Measurements from ENCODE around the gene INTS14. TPM values are rescaled to one million over a fixed set of nuclear protein-coding genes. Genes with fewer than 3 reads are reported as not detected.

Gene INTS14
- total RNA-seq, 1 donor from 2014 or later = 24.4 TPM

DNA sequence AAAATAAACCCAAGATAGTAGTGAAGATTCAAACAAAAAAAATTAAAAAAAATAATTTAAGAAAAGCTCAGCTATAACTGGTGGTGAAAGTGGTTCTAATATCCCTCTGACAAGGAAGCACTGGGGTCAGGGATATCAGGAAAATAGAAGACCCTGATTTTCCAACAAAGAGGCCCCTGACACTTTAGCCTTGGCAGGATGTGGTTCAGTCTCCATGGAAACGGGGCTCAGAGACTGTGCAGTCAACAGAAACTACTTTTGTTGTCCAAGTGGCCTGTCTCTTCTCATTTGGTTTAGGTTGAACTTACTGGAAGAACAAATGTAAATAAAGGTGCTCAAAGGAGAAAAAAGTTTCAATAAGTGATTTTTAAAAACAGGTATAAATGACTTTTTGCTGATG is 27.2 kb downstream of the INTS14 start:
- Mint-ChIP-seq H3K4me1 (ENCODE audit: low read depth, unreplicated experiment) (peaks cover 33% of the 10 kb centered on the region), H3K27me3 (ENCODE audit: low read depth, unreplicated experiment) (no peaks in the 10 kb centered on the region), H3K36me3 (ENCODE audit: low read depth, unreplicated experiment) (peaks cover 16% of the 10 kb centered on the region), H3K9me3 (ENCODE audit: unreplicated experiment) (no peaks in the 10 kb centered on the region), H3K27ac (ENCODE audit: unreplicated experiment) (peak overlapping the region; percentile 89), H3K4me3 (ENCODE audit: unreplicated experiment) (peak overlapping the region; percentile 31)
- H3K79me2 ChIP-seq (ENCODE audit: insufficient read depth, low read length) = no peaks in the 10 kb centered on the region
- H3K27me3 ChIP-seq (ENCODE audit: insufficient read depth, low read length) = no peaks in the 10 kb centered on the region
- TF ChIP-seq CTCF (IDR thresholded peaks at IDR 0.05; ENCODE audit: insufficient read depth, low read depth, low read length) = no peak
- no peak for TF ChIP-seq EZH2 (IDR thresholded peaks at IDR 0.05; ENCODE audit: insufficient read depth, low read length)
- H4K20me1 ChIP-seq (ENCODE audit: insufficient read depth, low read length) = no peaks in the 10 kb centered on the region
- no peak overlapping the region for H3K9ac ChIP-seq (ENCODE audit: low read length)
- no peak overlapping the region for H2AFZ ChIP-seq (ENCODE audit: low read depth, low read length)
- DNase-seq (ENCODE audit: low read depth) (peak; percentile 37), FAIRE-seq (no peak)
- no peak overlapping the region for H3K27ac ChIP-seq (ENCODE audit: low read depth, low read length)
- H3K4me3 ChIP-seq (ENCODE audit: insufficient read depth, low read depth, low read length) = no peak overlapping the region
- peaks cover 36% of the 10 kb centered on the region for H3K36me3 ChIP-seq (ENCODE audit: insufficient read depth, low read length)
- peak overlapping the region; percentile 35 for H3K4me2 ChIP-seq (ENCODE audit: low read length)
- no peaks in the 10 kb centered on the region for H3K9me3 ChIP-seq (ENCODE audit: insufficient read depth, low read depth, low read length)
- H3K4me1 ChIP-seq (ENCODE audit: insufficient read depth, low read length) = peaks cover 21% of the 10 kb centered on the region

DNA sequence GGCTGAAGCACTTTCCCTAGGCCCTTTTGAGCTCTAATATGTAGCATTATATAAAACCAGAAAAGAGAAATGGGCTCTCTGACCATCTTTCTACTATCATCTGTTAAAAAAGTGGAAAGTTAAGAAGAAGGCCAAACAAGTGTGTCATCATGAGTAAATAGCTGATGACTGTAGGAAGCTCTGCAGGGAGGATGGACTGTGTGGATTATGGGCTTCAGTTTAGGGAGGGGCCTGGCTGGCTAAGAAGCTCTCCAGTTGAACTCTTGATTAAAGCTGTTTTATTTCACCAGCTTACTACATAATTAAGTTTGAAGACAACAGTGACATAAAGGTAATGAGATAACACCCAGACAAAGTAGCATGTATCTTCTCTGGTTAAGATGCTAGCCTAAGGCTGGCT is 30.6 kb downstream of the INTS14 start:
- H3K36me3 ChIP-seq (ENCODE audit: insufficient read depth, low read length) = peaks cover 30% of the 10 kb centered on the region
- H3K27me3 ChIP-seq (ENCODE audit: insufficient read depth, low read length) = no peaks in the 10 kb centered on the region
- peaks cover 39% of the 10 kb centered on the region for H3K4me1 ChIP-seq (ENCODE audit: insufficient read depth, low read length)
- peak overlapping the region; percentile 21 for H3K4me2 ChIP-seq (ENCODE audit: low read length)
- Mint-ChIP-seq H3K4me3 (ENCODE audit: unreplicated experiment) (peak overlapping the region; percentile 2), H3K9me3 (ENCODE audit: unreplicated experiment) (no peaks in the 10 kb centered on the region), H3K27ac (ENCODE audit: unreplicated experiment) (no peak overlapping the region), H3K27me3 (ENCODE audit: low read depth, unreplicated experiment) (no peaks in the 10 kb centered on the region), H3K4me1 (ENCODE audit: low read depth, unreplicated experiment) (peaks cover 56% of the 10 kb centered on the region), H3K36me3 (ENCODE audit: low read depth, unreplicated experiment) (peaks cover 21% of the 10 kb centered on the region)
- H2AFZ ChIP-seq (ENCODE audit: low read depth, low read length) = no peak overlapping the region
- TF ChIP-seq EZH2 (IDR thresholded peaks at IDR 0.05; ENCODE audit: insufficient read depth, low read length) (no peak), CTCF (IDR thresholded peaks at IDR 0.05; ENCODE audit: insufficient read depth, low read depth, low read length) (no peak)
- H3K9me3 ChIP-seq (ENCODE audit: insufficient read depth, low read depth, low read length) = no peaks in the 10 kb centered on the region
- peak overlapping the region; percentile 58 for H3K27ac ChIP-seq (ENCODE audit: low read depth, low read length)
- H4K20me1 ChIP-seq (ENCODE audit: insufficient read depth, low read length) = peaks cover 3% of the 10 kb centered on the region
- H3K79me2 ChIP-seq (ENCODE audit: insufficient read depth, low read length) = no peaks in the 10 kb centered on the region
- no peak overlapping the region for H3K4me3 ChIP-seq (ENCODE audit: insufficient read depth, low read depth, low read length)
- peak; percentile 60 for DNase-seq (ENCODE audit: low read depth)
- peak overlapping the region; percentile 41 for H3K9ac ChIP-seq (ENCODE audit: low read length)
- FAIRE-seq = peak; percentile 47

DNA sequence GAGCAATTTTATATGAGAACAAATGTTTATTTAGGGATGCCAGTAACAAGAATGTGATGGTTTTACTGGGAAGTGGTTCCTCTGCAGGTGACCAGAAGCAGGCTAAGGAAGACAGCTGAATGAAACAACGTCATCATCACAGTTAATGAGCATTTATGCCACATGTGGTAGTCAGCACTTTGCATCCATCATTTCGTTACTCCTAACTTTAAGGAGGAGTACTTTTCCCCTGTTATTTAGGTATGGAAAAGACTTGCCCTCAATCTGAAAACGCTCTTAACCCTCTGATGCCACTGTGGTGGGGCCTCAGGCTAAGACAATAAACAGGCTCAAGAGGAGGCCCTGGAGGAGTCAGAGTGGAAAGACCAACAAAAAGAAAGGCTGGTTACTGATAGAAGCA is 31.2 kb downstream of the INTS14 start:
- Mint-ChIP-seq H3K9me3 (ENCODE audit: unreplicated experiment) (no peaks in the 10 kb centered on the region), H3K27ac (ENCODE audit: unreplicated experiment) (peak overlapping the region; percentile 85), H3K27me3 (ENCODE audit: low read depth, unreplicated experiment) (no peaks in the 10 kb centered on the region), H3K36me3 (ENCODE audit: low read depth, unreplicated experiment) (peaks cover 21% of the 10 kb centered on the region), H3K4me3 (ENCODE audit: unreplicated experiment) (no peak overlapping the region), H3K4me1 (ENCODE audit: low read depth, unreplicated experiment) (peaks cover 56% of the 10 kb centered on the region)
- Histone ChIP-seq H3K9ac (ENCODE audit: low read length) (peak overlapping the region; percentile 20), H3K79me2 (ENCODE audit: insufficient read depth, low read length) (no peaks in the 10 kb centered on the region), H3K4me1 (ENCODE audit: insufficient read depth, low read length) (peaks cover 39% of the 10 kb centered on the region), H3K27ac (ENCODE audit: low read depth, low read length) (peak overlapping the region; percentile 58), H3K27me3 (ENCODE audit: insufficient read depth, low read length) (no peaks in the 10 kb centered on the region), H3K4me3 (ENCODE audit: insufficient read depth, low read depth, low read length) (no peak overlapping the region), H3K4me2 (ENCODE audit: low read length) (peak overlapping the region; percentile 21), H2AFZ (ENCODE audit: low read depth, low read length) (no peak overlapping the region), H4K20me1 (ENCODE audit: insufficient read depth, low read length) (peaks cover 3% of the 10 kb centered on the region), H3K36me3 (ENCODE audit: insufficient read depth, low read length) (peaks cover 30% of the 10 kb centered on the region), H3K9me3 (ENCODE audit: insufficient read depth, low read depth, low read length) (no peaks in the 10 kb centered on the region)
- TF ChIP-seq CTCF (IDR thresholded peaks at IDR 0.05; ENCODE audit: insufficient read depth, low read depth, low read length) (no peak), EZH2 (IDR thresholded peaks at IDR 0.05; ENCODE audit: insufficient read depth, low read length) (no peak)
- DNase-seq (ENCODE audit: low read depth) = no peak
- FAIRE-seq = no peak
